Dedifferentiated amniotic fluid mesenchymal stem cell (primary cell): ENCODE results near the gene DOCK8.
A peak's percentile ranks its signal among the peaks of the same experiment; 100 is the strongest.

ENCODE experiments used
- DNase-seq: peaks from one replicate; pipeline ENCODE4 v3.0.0-alpha.2; 2016; ENCODE audit errors: extremely low spot score

DOCK8 gene

GRCh38 chr9:414595-414994 is 199.9 kb downstream of the DOCK8 start:
- no peak for DNase-seq

- DNase-seq = peak; percentile 97
Observed at GRCh38 chr9:419571-420171, 205.0 kb downstream of the DOCK8 start.

- DNase-seq = no peak
Observed at GRCh38 chr9:421896-422295, 207.2 kb downstream of the DOCK8 start.

- no peak for DNase-seq
Observed at GRCh38 chr9:426264-426663, 211.6 kb downstream of the DOCK8 start.

GRCh38 chr9:426976-427375 is 212.3 kb downstream of the DOCK8 start:
- no peak for DNase-seq

- no peak for DNase-seq
Observed at GRCh38 chr9:431701-432100, 217.0 kb downstream of the DOCK8 start.

- DNase-seq = no peak
Observed at GRCh38 chr9:436482-436881, 221.8 kb downstream of the DOCK8 start.

GRCh38 chr9:437066-437465 is 222.4 kb downstream of the DOCK8 start:
- peak; percentile 31 for DNase-seq

- peak; percentile 90 for DNase-seq
Observed at GRCh38 chr9:437574-438001, 222.9 kb downstream of the DOCK8 start.

- DNase-seq = peak; percentile 60
Observed at GRCh38 chr9:438066-438465, 223.4 kb downstream of the DOCK8 start.

GRCh38 chr9:438961-439768 is 224.5 kb downstream of the DOCK8 start:
- peak; percentile 29 for DNase-seq

- DNase-seq = no peak
Observed at GRCh38 chr9:441126-441525, 226.5 kb downstream of the DOCK8 start.

- DNase-seq = no peak
Observed at GRCh38 chr9:444528-444927, 229.9 kb downstream of the DOCK8 start.

- DNase-seq = no peak
Observed at GRCh38 chr9:445033-445432, 230.4 kb downstream of the DOCK8 start.

GRCh38 chr9:446074-446699 is 231.5 kb downstream of the DOCK8 start:
- no peak for DNase-seq

- peak; percentile 27 for DNase-seq
Observed at GRCh38 chr9:447230-448025, 232.8 kb downstream of the DOCK8 start.

GRCh38 chr9:450057-450456 is 235.4 kb downstream of the DOCK8 start:
- DNase-seq = no peak

- no peak for DNase-seq
Observed at GRCh38 chr9:450561-450960, 235.9 kb downstream of the DOCK8 start.

- no peak for DNase-seq
Observed at GRCh38 chr9:453832-454231, 239.2 kb downstream of the DOCK8 start.

- DNase-seq = no peak
Observed at GRCh38 chr9:456365-456764, 241.7 kb downstream of the DOCK8 start.

GRCh38 chr9:458590-458989 is 243.9 kb downstream of the DOCK8 start:
- DNase-seq = no peak
